ENCODE data around the gene ZNF609. TPM values are rescaled to one million over a fixed set of nuclear protein-coding genes. Genes with fewer than 3 reads are reported as not detected.

Gene ZNF609
- total and polyA plus RNA-seq, 4 donors = 8.1 to 54.2 (median 22.0) TPM

DNA sequence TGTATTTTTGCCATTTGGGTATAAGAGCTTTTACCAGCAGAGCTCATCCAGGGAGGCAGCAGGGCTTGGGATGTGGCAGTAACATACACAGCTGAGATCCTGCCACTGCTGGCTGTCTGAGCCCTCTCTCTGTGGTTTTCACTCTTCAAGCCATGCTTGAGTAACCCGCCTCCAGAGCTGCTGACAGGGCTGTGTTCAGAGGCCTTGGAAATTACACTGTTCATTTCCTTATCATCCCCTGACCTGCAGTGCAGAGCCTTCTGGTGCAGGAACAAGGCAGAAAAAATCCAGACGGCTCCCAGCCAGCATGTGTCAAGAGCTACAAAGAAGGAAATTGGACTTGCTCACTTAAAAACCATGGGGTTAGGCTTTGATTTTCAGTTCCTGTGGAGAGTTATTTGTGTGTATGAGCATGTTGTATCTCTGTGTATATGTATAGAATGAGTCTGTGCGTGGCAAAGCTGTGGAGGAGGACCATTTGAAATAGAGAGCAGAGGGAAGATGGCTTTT is 47.0 kb downstream of the ZNF609 start:
- WGBS, 2 donors = 8 to 12% methylated on average over 3 of the region's 3 CpGs
- Histone ChIP-seq H3K27me3 (ENCODE audit: control insufficient read depth in 3 of 3, insufficient read depth in 3 of 3, low read length in 2 of 3) (no peaks in the 10 kb centered on the region), H3K36me3 (ENCODE audit: control insufficient read depth in 4 of 4, insufficient read depth in 4 of 4, low read length in 4 of 4) (peaks cover 0 to 4% (median 2%) of the 10 kb centered on the region in 4 donors), H3K27ac (ENCODE audit: low read depth in 1 of 2, low read length in 1 of 2) (peak overlapping the region; percentile 61 to 67), H3K9ac (ENCODE audit: insufficient read depth in 1 of 2, low read length in 2 of 2) (no peak overlapping the region), H3K4me3 (no peak overlapping the region), H3K4me1 (ENCODE audit: control insufficient read depth in 5 of 5, insufficient read depth in 5 of 5, low read length in 5 of 5) (peaks cover 6 to 29% (median 17%) of the 10 kb centered on the region in 5 donors), H3K9me3 (ENCODE audit: control insufficient read depth in 4 of 4, insufficient read depth in 3 of 4, low read length in 3 of 4) (no peaks in the 10 kb centered on the region)
- ATAC-seq (ENCODE audit: insufficient read depth, low FRiP score) = peak; percentile 95
- DNase-seq = peak; percentile 74 to 92 (median 85)
- TF ChIP-seq, protein P1, sequence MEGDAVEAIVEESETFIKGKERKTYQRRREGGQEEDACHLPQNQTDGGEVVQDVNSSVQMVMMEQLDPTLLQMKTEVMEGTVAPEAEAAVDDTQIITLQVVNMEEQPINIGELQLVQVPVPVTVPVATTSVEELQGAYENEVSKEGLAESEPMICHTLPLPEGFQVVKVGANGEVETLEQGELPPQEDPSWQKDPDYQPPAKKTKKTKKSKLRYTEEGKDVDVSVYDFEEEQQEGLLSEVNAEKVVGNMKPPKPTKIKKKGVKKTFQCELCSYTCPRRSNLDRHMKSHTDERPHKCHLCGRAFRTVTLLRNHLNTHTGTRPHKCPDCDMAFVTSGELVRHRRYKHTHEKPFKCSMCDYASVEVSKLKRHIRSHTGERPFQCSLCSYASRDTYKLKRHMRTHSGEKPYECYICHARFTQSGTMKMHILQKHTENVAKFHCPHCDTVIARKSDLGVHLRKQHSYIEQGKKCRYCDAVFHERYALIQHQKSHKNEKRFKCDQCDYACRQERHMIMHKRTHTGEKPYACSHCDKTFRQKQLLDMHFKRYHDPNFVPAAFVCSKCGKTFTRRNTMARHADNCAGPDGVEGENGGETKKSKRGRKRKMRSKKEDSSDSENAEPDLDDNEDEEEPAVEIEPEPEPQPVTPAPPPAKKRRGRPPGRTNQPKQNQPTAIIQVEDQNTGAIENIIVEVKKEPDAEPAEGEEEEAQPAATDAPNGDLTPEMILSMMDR (IDR thresholded peaks at IDR 0.05; ENCODE audit: control extremely low read depth, extremely low read depth) = no peak

DNA sequence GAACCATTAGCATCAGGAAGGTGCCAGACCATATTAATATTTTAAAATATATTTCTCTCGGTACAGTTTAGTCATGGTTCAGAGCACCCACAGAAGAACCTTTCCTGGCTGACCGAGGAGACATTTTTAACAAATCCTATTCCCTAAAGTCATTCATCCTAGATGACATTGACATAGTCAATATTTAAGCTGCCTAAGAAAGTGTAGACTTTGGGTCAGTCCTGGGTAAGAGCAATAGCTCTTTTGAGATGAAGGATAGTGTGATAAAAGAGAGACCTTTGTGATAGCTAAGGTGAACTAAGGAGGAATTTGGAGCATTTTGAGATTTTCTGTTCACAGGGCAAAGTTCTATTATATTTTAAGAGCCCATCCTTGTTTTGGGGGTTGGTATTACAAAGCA is 47.5 kb downstream of the ZNF609 start:
- DNase-seq = no peak
- no peaks in the 10 kb centered on the region for H3K9me3 ChIP-seq (ENCODE audit: control insufficient read depth in 4 of 4, insufficient read depth in 3 of 4, low read length in 3 of 4)
- WGBS, 2 donors = 68 to 79% methylated on average over 2 of the region's 2 CpGs
- no peak for ATAC-seq (ENCODE audit: insufficient read depth, low FRiP score)
- no peak overlapping the region for H3K4me3 ChIP-seq
- H3K27me3 ChIP-seq (ENCODE audit: control insufficient read depth in 3 of 3, insufficient read depth in 3 of 3, low read length in 2 of 3) = no peaks in the 10 kb centered on the region
- peak overlapping the region; percentile 61 to 67 for H3K27ac ChIP-seq (ENCODE audit: low read depth in 1 of 2, low read length in 1 of 2)
- H3K4me1 ChIP-seq (ENCODE audit: control insufficient read depth in 5 of 5, insufficient read depth in 5 of 5, low read length in 5 of 5) = peaks cover 5 to 26% (median 16%) of the 10 kb centered on the region in 5 donors
- H3K36me3 ChIP-seq (ENCODE audit: control insufficient read depth in 4 of 4, insufficient read depth in 4 of 4, low read length in 4 of 4) = peaks cover 0 to 4% (median 2%) of the 10 kb centered on the region in 4 donors
- H3K9ac ChIP-seq (ENCODE audit: insufficient read depth in 1 of 2, low read length in 2 of 2) = no peak overlapping the region
- TF ChIP-seq, protein P1 (IDR thresholded peaks at IDR 0.05; ENCODE audit: control extremely low read depth, extremely low read depth) = no peak

DNA sequence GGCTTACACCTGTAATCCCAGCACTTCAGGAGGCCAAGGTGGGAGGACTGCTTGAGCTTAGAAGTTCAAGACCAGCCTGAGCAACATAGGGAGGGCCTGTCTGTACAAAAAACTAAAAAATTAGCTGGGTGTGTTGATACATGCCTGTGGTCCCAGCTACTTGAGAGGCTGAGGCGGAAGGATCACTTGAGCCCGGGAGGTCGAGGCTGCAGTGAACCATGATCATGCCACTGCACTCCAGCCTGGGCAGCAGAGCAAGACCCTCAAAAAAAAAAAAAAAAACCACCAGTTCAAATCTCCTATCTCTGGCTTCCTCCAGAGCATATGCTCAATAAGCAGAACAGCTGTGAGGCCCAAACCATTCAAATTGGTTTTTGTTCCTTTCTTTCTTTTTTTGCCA is 53.4 kb downstream of the ZNF609 start:
- peaks cover 0 to 11% (median 6%) of the 10 kb centered on the region in 5 donors for H3K4me1 ChIP-seq (ENCODE audit: control insufficient read depth in 5 of 5, insufficient read depth in 5 of 5, low read length in 5 of 5)
- no peak overlapping the region for H3K9ac ChIP-seq (ENCODE audit: insufficient read depth in 1 of 2, low read length in 2 of 2)
- H3K4me3 ChIP-seq = no peak overlapping the region
- DNase-seq (no peak), ATAC-seq (ENCODE audit: insufficient read depth, low FRiP score) (no peak)
- TF ChIP-seq, protein P1 (IDR thresholded peaks at IDR 0.05; ENCODE audit: control extremely low read depth, extremely low read depth) = no peak
- no peaks in the 10 kb centered on the region for H3K9me3 ChIP-seq (ENCODE audit: control insufficient read depth in 4 of 4, insufficient read depth in 3 of 4, low read length in 3 of 4)
- H3K36me3 ChIP-seq (ENCODE audit: control insufficient read depth in 4 of 4, insufficient read depth in 4 of 4, low read length in 4 of 4) = no peaks in the 10 kb centered on the region
- H3K27ac ChIP-seq (ENCODE audit: low read depth in 1 of 2, low read length in 1 of 2) = no peak overlapping the region
- no peaks in the 10 kb centered on the region for H3K27me3 ChIP-seq (ENCODE audit: control insufficient read depth in 3 of 3, insufficient read depth in 3 of 3, low read length in 2 of 3)
- 92 to 95% methylated on average over 3 of the region's 3 CpGs for WGBS, 2 donors

DNA sequence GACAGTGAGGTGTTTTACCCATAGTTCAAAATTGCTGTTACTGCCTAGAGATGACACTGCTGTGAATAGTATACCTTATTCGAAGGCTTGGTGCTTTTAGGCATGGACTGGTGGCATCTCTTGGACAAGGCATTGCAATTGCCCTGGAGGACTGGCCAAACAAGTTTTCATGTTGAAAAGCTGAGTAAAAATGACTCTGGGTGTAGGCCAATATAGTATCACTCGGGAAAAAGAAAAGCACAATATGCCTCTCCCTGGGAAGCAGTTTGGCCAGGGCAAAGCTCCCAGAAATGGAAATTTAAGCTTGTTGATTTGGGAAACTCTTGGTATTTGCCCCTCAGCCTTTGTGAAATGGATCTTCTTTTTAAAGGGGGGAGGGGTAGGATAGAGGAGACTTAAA is 54.8 kb downstream of the ZNF609 start:
- no peaks in the 10 kb centered on the region for H3K36me3 ChIP-seq (ENCODE audit: control insufficient read depth in 4 of 4, insufficient read depth in 4 of 4, low read length in 4 of 4)
- ATAC-seq (ENCODE audit: insufficient read depth, low FRiP score) (no peak), DNase-seq (peak in 1 of 3 donors; percentile 42)
- no peak overlapping the region for H3K4me3 ChIP-seq
- peaks cover 0 to 11% (median 2%) of the 10 kb centered on the region in 5 donors for H3K4me1 ChIP-seq (ENCODE audit: control insufficient read depth in 5 of 5, insufficient read depth in 5 of 5, low read length in 5 of 5)
- WGBS, 2 donors = 64 to 84% methylated on average over 2 of the region's 2 CpGs
- TF ChIP-seq, protein P1 (IDR thresholded peaks at IDR 0.05; ENCODE audit: control extremely low read depth, extremely low read depth) = no peak
- H3K27me3 ChIP-seq (ENCODE audit: control insufficient read depth in 3 of 3, insufficient read depth in 3 of 3, low read length in 2 of 3) = no peaks in the 10 kb centered on the region
- H3K9me3 ChIP-seq (ENCODE audit: control insufficient read depth in 4 of 4, insufficient read depth in 3 of 4, low read length in 3 of 4) = no peaks in the 10 kb centered on the region
- H3K9ac ChIP-seq (ENCODE audit: insufficient read depth in 1 of 2, low read length in 2 of 2) = no peak overlapping the region
- no peak overlapping the region for H3K27ac ChIP-seq (ENCODE audit: low read depth in 1 of 2, low read length in 1 of 2)
